Measurements from ENCODE around the gene FBP2.

Gene FBP2

DNA sequence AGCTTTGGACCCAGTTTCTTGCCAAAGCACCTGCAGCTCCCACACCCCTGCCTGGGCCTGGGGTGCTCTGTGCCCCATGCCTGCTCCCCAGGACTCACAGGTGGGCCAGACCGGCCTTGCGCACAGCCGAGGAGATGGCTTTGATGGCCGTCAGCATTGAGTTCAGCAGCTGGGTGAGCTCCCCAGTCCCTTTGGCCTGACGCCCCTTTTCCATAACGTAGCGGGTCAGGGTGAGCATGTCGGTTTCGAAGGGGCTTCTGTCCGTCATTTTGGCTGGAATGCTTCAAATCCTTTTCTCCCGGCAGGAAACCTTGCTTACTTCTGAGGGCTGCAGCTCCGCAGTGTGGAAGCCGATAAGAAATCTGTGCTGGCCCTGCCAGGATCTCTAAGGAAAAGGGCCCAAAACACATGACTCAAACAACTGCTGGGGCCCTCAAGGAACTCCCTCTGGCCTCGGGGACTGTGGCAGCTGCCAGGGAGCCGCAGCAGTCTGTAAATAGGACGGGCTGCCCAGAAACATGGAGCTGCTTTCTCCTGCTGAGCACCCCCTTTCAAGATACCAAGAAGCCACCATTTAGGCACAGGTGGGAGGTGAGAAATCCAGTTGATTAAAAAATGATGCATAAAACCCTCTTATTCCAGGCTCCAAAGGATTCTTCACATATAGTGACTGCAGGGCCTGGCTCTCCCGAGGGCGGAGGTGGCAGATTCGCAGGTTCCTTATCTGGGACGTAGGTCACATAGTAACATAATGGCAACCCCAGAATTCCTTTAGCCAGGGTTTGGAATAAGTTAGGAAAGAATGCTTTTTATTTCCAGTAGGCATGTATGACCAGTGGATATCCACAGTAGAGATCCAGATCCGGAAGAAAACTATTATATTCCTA, at the start of gene FBP2:
Gene FBP2 (minus strand): TSS at position 366 of the 887 bp plus-strand sequence. CDS start 98 bp downstream, at position 268.
- Histone ChIP-seq H3K27ac (no peak within 1 kb of the TSS), H3K36me3 (replicated peaks) (no peaks in the 10 kb centered on the region), H3K27me3 (replicated peaks) (no peaks in the 10 kb centered on the region), H3K4me3 (ENCODE audit: low read depth, low read length) (no peak within 1 kb of the TSS)
- no peak for DNase-seq
- in situ Hi-C loops (cut with HindIII; ENCODE audit: low pct_ligation_motif_present, low sequenced_read_pairs) = no loop called here
- TF ChIP-seq, protein P1, sequence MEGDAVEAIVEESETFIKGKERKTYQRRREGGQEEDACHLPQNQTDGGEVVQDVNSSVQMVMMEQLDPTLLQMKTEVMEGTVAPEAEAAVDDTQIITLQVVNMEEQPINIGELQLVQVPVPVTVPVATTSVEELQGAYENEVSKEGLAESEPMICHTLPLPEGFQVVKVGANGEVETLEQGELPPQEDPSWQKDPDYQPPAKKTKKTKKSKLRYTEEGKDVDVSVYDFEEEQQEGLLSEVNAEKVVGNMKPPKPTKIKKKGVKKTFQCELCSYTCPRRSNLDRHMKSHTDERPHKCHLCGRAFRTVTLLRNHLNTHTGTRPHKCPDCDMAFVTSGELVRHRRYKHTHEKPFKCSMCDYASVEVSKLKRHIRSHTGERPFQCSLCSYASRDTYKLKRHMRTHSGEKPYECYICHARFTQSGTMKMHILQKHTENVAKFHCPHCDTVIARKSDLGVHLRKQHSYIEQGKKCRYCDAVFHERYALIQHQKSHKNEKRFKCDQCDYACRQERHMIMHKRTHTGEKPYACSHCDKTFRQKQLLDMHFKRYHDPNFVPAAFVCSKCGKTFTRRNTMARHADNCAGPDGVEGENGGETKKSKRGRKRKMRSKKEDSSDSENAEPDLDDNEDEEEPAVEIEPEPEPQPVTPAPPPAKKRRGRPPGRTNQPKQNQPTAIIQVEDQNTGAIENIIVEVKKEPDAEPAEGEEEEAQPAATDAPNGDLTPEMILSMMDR (IDR thresholded peaks at IDR 0.05; ENCODE audit: low read depth, low read length, missing control alignments) = no peak

DNA sequence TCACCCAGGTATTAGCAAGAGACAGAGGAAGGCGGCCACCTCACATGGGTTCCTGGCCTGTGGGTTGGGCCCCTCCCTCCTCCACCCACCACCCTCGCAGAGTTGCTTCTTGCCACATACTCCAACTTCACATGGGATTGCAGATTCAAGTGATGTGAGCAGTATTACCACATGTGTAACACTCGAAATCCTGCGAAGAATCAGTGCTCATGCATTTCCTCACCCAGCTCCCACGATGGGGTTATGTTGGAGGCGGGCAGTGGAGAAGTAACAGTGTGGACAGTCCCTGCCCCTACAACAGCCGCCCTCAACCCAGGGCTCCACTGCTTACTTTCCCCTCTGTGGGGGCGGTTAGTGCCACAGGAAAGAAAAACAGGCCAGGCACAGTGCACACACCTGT, 49.6 kb upstream of the FBP2 start:
- no peak overlapping the region for H3K27ac ChIP-seq
- DNase-seq = no peak
- TF ChIP-seq, protein P1 (IDR thresholded peaks at IDR 0.05; ENCODE audit: low read depth, low read length, missing control alignments) = no peak
- H3K36me3 ChIP-seq (replicated peaks) = no peaks in the 10 kb centered on the region
- H3K4me3 ChIP-seq (ENCODE audit: low read depth, low read length) = no peak overlapping the region
- peaks cover 8% of the 10 kb centered on the region for H3K27me3 ChIP-seq (replicated peaks)
- in situ Hi-C loops (cut with HindIII; ENCODE audit: low pct_ligation_motif_present, low sequenced_read_pairs) = no loop called here

GRCh38 chr9:94642501-94642900, 48.9 kb upstream of the FBP2 start:
- TF ChIP-seq, protein P1 (IDR thresholded peaks at IDR 0.05; ENCODE audit: low read depth, low read length, missing control alignments) = no peak
- in situ Hi-C loops (cut with HindIII; ENCODE audit: low pct_ligation_motif_present, low sequenced_read_pairs) = no loop called here

DNA sequence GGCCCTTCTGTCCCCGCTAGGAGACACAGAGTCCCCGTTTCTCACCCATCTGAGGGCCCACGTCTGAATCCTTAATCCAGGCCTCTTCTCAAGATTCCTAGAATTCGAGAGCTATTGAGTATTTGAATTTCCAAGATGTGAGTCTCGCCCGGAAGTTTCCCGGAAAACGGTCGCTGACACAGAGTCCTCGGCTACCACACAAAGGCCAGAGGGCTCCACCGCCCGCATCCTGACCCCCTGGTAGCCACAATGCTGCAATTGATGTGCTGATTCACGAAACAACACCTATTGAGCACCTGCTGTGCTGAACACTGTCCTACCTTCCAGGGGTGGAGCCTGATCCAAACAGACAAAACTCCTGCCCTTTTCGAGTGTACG, 46.4 kb upstream of the FBP2 start:
- Histone ChIP-seq H3K27ac (no peak overlapping the region), H3K27me3 (replicated peaks) (peaks cover 8% of the 10 kb centered on the region), H3K36me3 (replicated peaks) (no peaks in the 10 kb centered on the region), H3K4me3 (ENCODE audit: low read depth, low read length) (no peak overlapping the region)
- no peak for DNase-seq
- in situ Hi-C loops (cut with HindIII; ENCODE audit: low pct_ligation_motif_present, low sequenced_read_pairs) = no loop called here
- TF ChIP-seq, protein P1 (IDR thresholded peaks at IDR 0.05; ENCODE audit: low read depth, low read length, missing control alignments) = no peak

More at GRCh38 chr9:94642501-94642900, 48.9 kb upstream of the FBP2 start:
- Histone ChIP-seq H3K27ac (no peak overlapping the region), H3K4me3 (ENCODE audit: low read depth, low read length) (no peak overlapping the region), H3K36me3 (replicated peaks) (no peaks in the 10 kb centered on the region), H3K27me3 (replicated peaks) (peaks cover 8% of the 10 kb centered on the region)
- DNase-seq = no peak

- Histone ChIP-seq H3K36me3 (replicated peaks) (no peaks in the 10 kb centered on the region), H3K27ac (no peak within 1 kb of the TSS), H3K4me3 (ENCODE audit: low read depth, low read length) (peak within 1 kb of the TSS; percentile 49), H3K27me3 (replicated peaks) (peaks cover 8% of the 10 kb centered on the region)
- in situ Hi-C loops (cut with HindIII; ENCODE audit: low pct_ligation_motif_present, low sequenced_read_pairs) = no loop called here
- TF ChIP-seq, protein P1 (IDR thresholded peaks at IDR 0.05; ENCODE audit: low read depth, low read length, missing control alignments) = no peak
- no peak for DNase-seq
Measured at GRCh38 chr9:94639061-94639998, 45.7 kb upstream of the FBP2 start, which contains the start of gene FBP1. Gene FBP1, minus strand, starts transcription at chr9:94639518. Its CDS starts 208 bp downstream, at chr9:94639310.
